ENCODE measurements around the gene ADCY7. TPM values are rescaled to one million over a fixed set of nuclear protein-coding genes. Genes with fewer than 3 reads are reported as not detected.

ADCY7 gene
- total and polyA plus RNA-seq, 2 experiments from 2014 or later = 9.3 to 28.8 TPM

DNA sequence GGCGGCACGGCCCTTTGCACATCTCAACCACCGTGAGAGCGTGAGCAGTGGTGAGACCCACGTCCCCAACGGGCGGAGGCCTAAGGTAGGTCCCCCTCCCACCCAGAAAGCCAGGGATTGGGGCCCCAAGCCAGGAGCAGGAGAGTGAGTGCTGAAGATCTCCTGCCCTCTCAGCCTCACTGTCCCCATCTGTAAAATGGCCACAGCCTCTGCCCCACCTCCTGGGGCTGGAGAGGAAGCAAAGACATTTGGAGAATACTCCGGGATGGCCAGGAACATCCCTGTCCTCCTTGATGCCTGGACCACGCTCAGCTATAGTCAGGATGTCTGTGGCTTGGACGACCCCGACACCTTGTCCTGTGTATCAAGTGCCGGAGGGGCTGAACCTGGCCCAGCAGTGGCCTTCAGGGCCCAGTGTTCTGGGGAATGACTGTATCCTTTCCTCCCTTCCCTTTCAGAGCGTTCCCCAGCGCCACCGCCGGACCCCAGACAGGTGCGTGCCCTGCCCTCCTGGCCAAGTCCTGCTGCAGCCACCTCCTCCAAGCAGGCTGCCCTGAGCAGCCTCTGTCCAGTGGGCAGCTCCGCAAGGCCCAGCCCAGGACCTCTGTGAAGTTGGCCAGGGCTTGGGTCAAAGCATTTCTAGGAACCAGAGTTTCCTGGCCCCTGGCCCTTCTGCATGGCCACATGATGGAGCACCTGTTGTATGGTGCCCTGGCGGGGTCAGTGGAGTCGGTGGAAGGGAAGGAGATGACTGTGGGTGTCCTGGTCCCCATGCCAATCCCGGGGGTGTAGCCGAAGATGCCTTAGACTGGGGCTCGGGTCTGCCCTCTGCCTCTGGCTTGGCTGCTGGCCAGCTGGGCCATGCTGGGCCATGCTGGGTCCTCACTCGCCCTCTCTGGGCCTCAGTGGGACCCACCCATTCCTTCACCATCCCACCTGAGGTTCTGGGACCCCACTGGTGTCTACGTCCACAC lies 38.4 kb downstream of the ADCY7 start:
- no peak overlapping the region for H3K27ac ChIP-seq
- DNase-seq (ENCODE audit: low read depth in 1 of 2, low spot score in 1 of 2) = no peak
- peaks cover 6% of the 10 kb centered on the region for H3K4me1 ChIP-seq (ENCODE audit: low read depth)
- no peaks in the 10 kb centered on the region for H3K9me3 ChIP-seq (ENCODE audit: low read depth)
- H3K4me3 ChIP-seq = no peak overlapping the region
- no peaks in the 10 kb centered on the region for H3K27me3 ChIP-seq
- no peaks in the 10 kb centered on the region for H3K36me3 ChIP-seq
- TF ChIP-seq CTCF (IDR thresholded peaks at IDR 0.05; ENCODE audit: low read depth, low read length) = no peak

DNA sequence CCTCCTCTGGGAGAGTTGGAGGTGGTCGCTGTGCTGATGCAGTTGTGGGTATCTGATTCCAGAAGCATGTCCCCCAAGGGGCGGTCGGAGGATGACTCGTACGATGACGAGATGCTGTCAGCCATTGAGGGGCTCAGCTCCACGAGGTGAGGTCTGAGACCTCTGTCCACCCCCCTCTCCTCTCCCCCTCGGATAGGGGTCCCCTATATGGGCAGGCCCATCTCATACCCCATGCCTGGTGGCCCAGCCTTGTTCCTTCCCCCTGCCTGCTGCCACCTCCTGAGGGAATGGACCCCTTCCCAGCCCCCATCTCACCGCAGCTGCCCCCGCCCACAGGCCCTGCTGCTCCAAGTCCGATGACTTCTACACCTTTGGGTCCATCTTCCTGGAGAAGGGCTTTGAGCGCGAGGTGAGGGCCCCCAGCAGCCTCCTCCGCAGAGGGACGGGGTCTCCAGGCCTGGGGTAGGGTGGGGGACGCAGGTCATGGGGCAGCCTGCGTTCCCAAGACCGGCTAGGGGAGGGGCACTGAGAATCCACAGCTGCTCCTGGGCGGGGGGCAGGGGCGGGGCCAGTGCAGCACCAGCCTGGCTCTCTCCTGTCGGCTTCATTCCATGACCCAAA lies 39.2 kb downstream of the ADCY7 start:
- no peaks in the 10 kb centered on the region for H3K9me3 ChIP-seq (ENCODE audit: low read depth)
- no peak overlapping the region for H3K27ac ChIP-seq
- H3K4me1 ChIP-seq (ENCODE audit: low read depth) = peaks cover 6% of the 10 kb centered on the region
- no peak overlapping the region for H3K4me3 ChIP-seq
- no peak for TF ChIP-seq CTCF (IDR thresholded peaks at IDR 0.05; ENCODE audit: low read depth, low read length)
- H3K36me3 ChIP-seq = no peaks in the 10 kb centered on the region
- no peak for DNase-seq (ENCODE audit: low read depth in 1 of 2, low spot score in 1 of 2)
- no peaks in the 10 kb centered on the region for H3K27me3 ChIP-seq

DNA sequence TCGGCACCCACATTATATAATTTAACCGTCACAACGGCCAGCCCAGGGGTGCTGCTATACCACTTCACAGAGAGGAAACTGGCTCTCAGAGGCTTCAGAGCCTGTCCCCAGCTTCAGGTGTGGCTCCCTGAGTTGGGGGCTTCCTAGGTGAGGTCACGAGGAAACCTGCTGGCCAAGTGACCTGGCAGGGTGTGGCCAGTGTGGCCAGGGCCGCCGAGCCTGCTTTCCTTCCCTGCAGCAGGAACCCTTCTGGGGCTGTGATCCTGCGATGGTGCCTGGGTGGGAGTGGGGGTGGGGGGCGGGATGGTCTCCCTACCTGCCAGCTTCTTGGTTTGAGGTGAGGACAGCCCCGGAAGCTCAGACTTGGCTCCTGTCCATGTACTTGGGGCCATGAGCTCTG lies 39.9 kb downstream of the ADCY7 start:
- TF ChIP-seq CTCF (IDR thresholded peaks at IDR 0.05; ENCODE audit: low read depth, low read length) = no peak
- no peak for DNase-seq (ENCODE audit: low read depth in 1 of 2, low spot score in 1 of 2)
- no peak overlapping the region for H3K27ac ChIP-seq

DNA sequence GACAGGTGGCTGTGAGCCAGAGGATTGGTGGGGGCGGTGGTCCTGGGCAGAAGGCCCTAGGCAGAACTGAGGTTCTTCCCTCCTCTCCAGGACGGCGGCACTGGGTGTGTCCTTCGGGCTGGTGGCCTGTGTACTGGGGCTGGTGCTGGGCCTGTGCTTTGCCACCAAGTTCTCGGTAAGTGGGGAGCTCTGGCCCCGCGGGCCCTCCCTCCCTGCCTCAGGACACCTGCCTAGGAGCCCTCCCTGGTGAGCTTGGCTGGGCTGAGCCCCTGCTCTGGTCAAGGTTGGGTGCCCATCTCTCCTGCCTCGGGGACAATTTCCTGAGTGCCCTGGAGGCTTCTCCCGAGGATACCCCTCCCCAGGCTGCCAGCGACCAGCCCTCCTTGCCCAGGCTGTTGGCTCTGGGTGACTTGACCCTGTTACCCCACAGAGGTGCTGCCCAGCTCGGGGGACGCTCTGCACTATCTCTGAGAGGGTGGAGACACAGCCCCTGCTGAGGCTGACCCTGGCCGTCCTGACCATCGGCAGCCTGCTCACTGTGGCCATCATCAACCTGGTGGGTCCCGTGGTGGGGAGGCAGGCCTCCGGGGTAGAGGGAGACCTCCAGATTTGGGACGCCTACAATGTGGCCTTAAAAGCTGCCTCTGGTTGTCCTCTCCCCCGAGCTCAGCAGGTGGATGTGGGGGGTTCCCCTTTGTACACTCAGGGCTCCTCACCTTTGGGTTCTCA lies 42.0 kb downstream of the ADCY7 start:
- H3K9me3 ChIP-seq (ENCODE audit: low read depth) = no peaks in the 10 kb centered on the region
- no peaks in the 10 kb centered on the region for H3K27me3 ChIP-seq
- DNase-seq (ENCODE audit: low read depth in 1 of 2, low spot score in 1 of 2) = no peak
- H3K36me3 ChIP-seq = no peaks in the 10 kb centered on the region
- H3K4me1 ChIP-seq (ENCODE audit: low read depth) = peaks cover under 1% of the 10 kb centered on the region
- no peak overlapping the region for H3K4me3 ChIP-seq
- TF ChIP-seq CTCF (IDR thresholded peaks at IDR 0.05; ENCODE audit: low read depth, low read length) = no peak
- no peak overlapping the region for H3K27ac ChIP-seq

More for the DNA sequence above, 39.9 kb downstream of the ADCY7 start:
- Histone ChIP-seq H3K9me3 (ENCODE audit: low read depth) (no peaks in the 10 kb centered on the region), H3K36me3 (no peaks in the 10 kb centered on the region), H3K27me3 (no peaks in the 10 kb centered on the region), H3K4me3 (no peak overlapping the region), H3K4me1 (ENCODE audit: low read depth) (peaks cover 6% of the 10 kb centered on the region)

DNA sequence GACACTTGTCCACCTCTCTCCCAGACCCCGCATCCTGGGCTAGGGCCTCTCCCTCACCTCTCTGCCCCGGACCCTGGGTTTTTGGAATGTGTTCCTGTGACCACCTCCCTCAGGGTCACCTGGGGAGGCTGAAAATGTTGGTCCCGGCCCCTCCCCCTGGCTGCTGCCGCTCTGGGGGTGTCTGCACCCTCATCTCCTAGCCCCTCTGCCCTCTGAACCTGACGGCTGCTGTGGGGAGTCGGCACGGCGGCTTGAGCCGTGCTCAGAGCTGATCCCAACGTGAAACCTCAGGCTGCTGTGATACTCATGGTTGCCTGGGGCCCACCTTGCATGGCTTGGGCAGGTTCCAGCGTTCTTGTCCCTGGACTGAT lies 42.8 kb downstream of the ADCY7 start:
- Histone ChIP-seq H3K9me3 (ENCODE audit: low read depth) (no peaks in the 10 kb centered on the region), H3K4me3 (no peak overlapping the region), H3K27me3 (no peaks in the 10 kb centered on the region), H3K27ac (no peak overlapping the region), H3K4me1 (ENCODE audit: low read depth) (peaks cover 8% of the 10 kb centered on the region), H3K36me3 (no peaks in the 10 kb centered on the region)
- no peak for DNase-seq (ENCODE audit: low read depth in 1 of 2, low spot score in 1 of 2)
- no peak for TF ChIP-seq CTCF (IDR thresholded peaks at IDR 0.05; ENCODE audit: low read depth, low read length)

Measured in cardiac muscle cell (in vitro differentiated cells and primary cell).